GM10266 (cell line): ENCODE data around the gene ACTL6B.
A peak's percentile ranks its signal among the peaks of the same experiment; 100 is the strongest.
"Not testable (repeated sequence)": the region's sequence is repeated elsewhere in the genome, so short reads cannot be mapped to it uniquely, and the experiment has no call there.

ENCODE experiments used
- DNase-seq: peaks from one replicate; pipeline ENCODE4 v3.0.0; 2012; ENCODE audit errors: extremely low spot score
- CTCF ChIP-seq: IDR thresholded peaks from 2 replicates; pipeline ENCODE4 v1.5.1; 2012; ENCODE audit warnings: mild to moderate bottlenecking, low read depth; ENCODE audit not compliant: control insufficient read depth, insufficient read depth; ENCODE audit errors: missing control alignments

ACTL6B gene

GRCh38 chr7:100673942-100674410 is 17.7 kb upstream of the ACTL6B start:
- DNase-seq: peak; percentile 53
- TF ChIP-seq CTCF: no peak

- peak; percentile 98 for DNase-seq
- no peak for TF ChIP-seq CTCF
Measured at GRCh38 chr7:100673302-100673941, 17.2 kb upstream of the ACTL6B start, which contains the start of gene GNB2. Gene GNB2, plus strand, starts transcription at chr7:100673740. Its CDS starts 2,526 bp downstream, at chr7:100676266.

- DNase-seq: no peak
- TF ChIP-seq CTCF: no peak
Measured at GRCh38 chr7:100671353-100672327, 15.4 kb upstream of the ACTL6B start.

- TF ChIP-seq CTCF: no peak
- no peak for DNase-seq
Measured at GRCh38 chr7:100670074-100670473, 13.8 kb upstream of the ACTL6B start.

- not testable (repeated sequence) for DNase-seq
Measured at GRCh38 chr7:100669106-100669505, 12.9 kb upstream of the ACTL6B start.

- no peak for TF ChIP-seq CTCF
- DNase-seq: no peak
Measured at GRCh38 chr7:100668069-100668449, 11.8 kb upstream of the ACTL6B start.

GRCh38 chr7:100667331-100668068 is 11.3 kb upstream of the ACTL6B start:
- DNase-seq: no peak
- no peak for TF ChIP-seq CTCF
